Keratinocyte (primary cell): ENCODE measurements around the gene MICAL2. TPM values are rescaled to one million over a fixed set of nuclear protein-coding genes. Genes with fewer than 3 reads are reported as not detected.

Experiments used
- DNase-seq: peaks from one replicate; pipeline ENCODE4 v3.0.0-alpha.2; 2011; ENCODE audit warnings: low read depth, missing footprints, low spot score
- FAIRE-seq: peaks from 2 replicates; lab custom pipeline; 2011; peaks lifted over from hg19 to GRCh38; lab: Jason Lieb, UNC
- H2AFZ ChIP-seq: 2 replicates; pipeline ENCODE4 v1.6.0; 2012; ENCODE audit warnings: low read length, control low read depth, inconsistent platforms; ENCODE audit not compliant: control insufficient read depth
- H3K27ac ChIP-seq: 2 replicates; pipeline ENCODE4 v1.5.1; 2011; ENCODE audit warnings: low read length; ENCODE audit not compliant: control insufficient read depth, insufficient read depth
- H3K27me3 ChIP-seq: 3 replicates; pipeline ENCODE4 v1.6.0; 2011; ENCODE audit warnings: low read length; ENCODE audit not compliant: control insufficient read depth, insufficient read depth; ENCODE audit errors: extremely low read depth
- H3K36me3 ChIP-seq, 2 experiments: 2 replicates in 1 of 2; 3 replicates in 1 of 2; pipeline ENCODE4 v1.5.1; 2011; ENCODE audit warnings: low read length in 2 of 2, mild to moderate bottlenecking in 1 of 2; ENCODE audit not compliant: control insufficient read depth in 2 of 2, insufficient read depth in 2 of 2; ENCODE audit errors: extremely low read depth in 1 of 2
- H3K4me1 ChIP-seq: 3 replicates; pipeline ENCODE4 v1.5.1; 2011; ENCODE audit warnings: low read length; ENCODE audit not compliant: control insufficient read depth, insufficient read depth; ENCODE audit errors: extremely low read depth
- H3K4me2 ChIP-seq: 3 replicates; pipeline ENCODE4 v1.6.0; 2011; ENCODE audit warnings: low read depth, low read length; ENCODE audit not compliant: control insufficient read depth, insufficient read depth; ENCODE audit errors: extremely low read depth
- H3K4me3 ChIP-seq, 3 experiments: fragments of 200-600 bp in 1 of 3; sonication (generic) in 1 of 3; 2 replicates in 2 of 3; 3 replicates in 1 of 3; pipeline ENCODE4 v1.5.1; 2011 to 2016; ENCODE audit warnings: low read length in 3 of 3, mild to moderate bottlenecking in 3 of 3, control low read depth in 2 of 3, inconsistent platforms in 1 of 3, low read depth in 1 of 3, mixed read lengths in 1 of 3, mixed run types in 1 of 3, moderate library complexity in 1 of 3; ENCODE audit not compliant: control insufficient read depth in 2 of 3, insufficient read depth in 2 of 3; ENCODE audit errors: extremely low read depth in 1 of 3
- H3K79me2 ChIP-seq: 2 replicates; pipeline ENCODE4 v1.6.0; 2012; ENCODE audit warnings: low read length; ENCODE audit not compliant: control insufficient read depth, insufficient read depth
- H3K9ac ChIP-seq: 3 replicates; pipeline ENCODE4 v1.6.0; 2011; ENCODE audit warnings: low read length; ENCODE audit not compliant: control insufficient read depth, insufficient read depth; ENCODE audit errors: extremely low read depth
- H3K9me1 ChIP-seq: 3 replicates; pipeline ENCODE4 v1.6.0; 2011; ENCODE audit warnings: low read length; ENCODE audit not compliant: control insufficient read depth, insufficient read depth; ENCODE audit errors: extremely low read depth
- H3K9me3 ChIP-seq: 2 replicates; pipeline ENCODE4 v1.5.1; 2012; ENCODE audit warnings: low read depth, low read length; ENCODE audit not compliant: control insufficient read depth
- H4K20me1 ChIP-seq: 3 replicates; pipeline ENCODE4 v1.6.0; 2011; ENCODE audit warnings: low read length; ENCODE audit not compliant: control insufficient read depth, insufficient read depth; ENCODE audit errors: extremely low read depth
- EZH2 ChIP-seq: IDR thresholded peaks from one replicate; pipeline ENCODE4 v1.6.1; 2012; ENCODE audit warnings: inconsistent platforms, mild to moderate bottlenecking, low read length, moderate library complexity
- dilution Hi-C: fragments of 300-500 bp; cut with MboI; formaldehyde crosslinking; loops from one replicate; pipeline ENCODE4 v1.7.0; 2020; ENCODE audit warnings: low sequenced_read_pairs; ENCODE audit not compliant: extremely low pct_ligation_motif_present
- polyA plus RNA-seq, 5 experiments: library from polyadenylated mRNA; depleted of rRNA in 3 of 5; stranded (reverse) in 3 of 5; stranded (forward) in 1 of 5; unstranded in 1 of 5; fragments of >200 nt; gene quantifications; 1 replicate in 1 of 5; 2 replicates in 3 of 5; 3 replicates in 1 of 5; pipeline versions ENCODE4 v1.2.1 to v1.2.3, GENCODE V29; 2011 to 2012; ENCODE audit warnings: missing spikeins in 2 of 5, low read depth in 1 of 5, low replicate concordance in 1 of 5
- TF ChIP-seq, protein P1 (sequence below), 3 experiments: IDR thresholded peaks in 1 of 3; conservative IDR thresholded peaks in 1 of 3; optimal IDR thresholded peaks in 1 of 3; 2 replicates in 2 of 3; 3 replicates in 1 of 3; pipeline versions ENCODE3 to v1.5.1; 2011; ENCODE audit warnings: low read length in 3 of 3, mild to moderate bottlenecking in 3 of 3, moderate library complexity in 2 of 3, control low read depth in 1 of 3, inconsistent platforms in 1 of 3; ENCODE audit not compliant: insufficient read depth in 2 of 3; ENCODE audit errors: extremely low read depth in 1 of 3

The MICAL2 gene
- polyA plus RNA-seq, 1 donor (not counting 4 experiments of a cell fraction or from before 2014, with no cell fraction given) = 83.9 TPM

DNA sequence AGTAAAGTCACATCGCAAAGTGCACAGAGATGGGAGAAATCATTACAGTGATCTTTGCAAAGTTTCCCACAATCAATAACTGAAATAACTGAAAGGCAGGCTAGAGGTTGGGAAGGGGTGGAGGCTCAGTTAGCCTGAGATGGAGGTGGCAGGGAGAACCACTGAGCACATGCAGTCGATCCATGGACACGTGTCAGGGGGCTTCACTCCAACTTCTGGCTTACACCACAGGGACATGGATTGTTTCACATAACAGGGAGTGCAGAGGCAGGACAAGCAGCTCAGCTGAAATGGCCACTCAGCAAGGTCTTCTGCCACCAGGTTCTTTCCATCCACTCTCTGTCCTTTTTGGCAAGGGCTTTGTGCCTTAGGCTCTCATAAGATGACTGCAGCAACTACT lies 35.1 kb upstream of the MICAL2 start:
- Histone ChIP-seq H3K9me1 (no peaks in the 10 kb centered on the region), H3K4me3 (no peak overlapping the region), H3K9ac (peak overlapping the region; percentile 76), H3K36me3 (no peaks in the 10 kb centered on the region), H3K27ac (peak overlapping the region; percentile 99), H3K4me2 (peak overlapping the region; percentile 71), H3K4me1 (peaks cover 48% of the 10 kb centered on the region), H2AFZ (no peak overlapping the region), H3K9me3 (peaks cover 7% of the 10 kb centered on the region), H4K20me1 (no peaks in the 10 kb centered on the region), H3K27me3 (no peaks in the 10 kb centered on the region), H3K79me2 (no peaks in the 10 kb centered on the region)
- no peak for TF ChIP-seq EZH2
- TF ChIP-seq, protein P1, sequence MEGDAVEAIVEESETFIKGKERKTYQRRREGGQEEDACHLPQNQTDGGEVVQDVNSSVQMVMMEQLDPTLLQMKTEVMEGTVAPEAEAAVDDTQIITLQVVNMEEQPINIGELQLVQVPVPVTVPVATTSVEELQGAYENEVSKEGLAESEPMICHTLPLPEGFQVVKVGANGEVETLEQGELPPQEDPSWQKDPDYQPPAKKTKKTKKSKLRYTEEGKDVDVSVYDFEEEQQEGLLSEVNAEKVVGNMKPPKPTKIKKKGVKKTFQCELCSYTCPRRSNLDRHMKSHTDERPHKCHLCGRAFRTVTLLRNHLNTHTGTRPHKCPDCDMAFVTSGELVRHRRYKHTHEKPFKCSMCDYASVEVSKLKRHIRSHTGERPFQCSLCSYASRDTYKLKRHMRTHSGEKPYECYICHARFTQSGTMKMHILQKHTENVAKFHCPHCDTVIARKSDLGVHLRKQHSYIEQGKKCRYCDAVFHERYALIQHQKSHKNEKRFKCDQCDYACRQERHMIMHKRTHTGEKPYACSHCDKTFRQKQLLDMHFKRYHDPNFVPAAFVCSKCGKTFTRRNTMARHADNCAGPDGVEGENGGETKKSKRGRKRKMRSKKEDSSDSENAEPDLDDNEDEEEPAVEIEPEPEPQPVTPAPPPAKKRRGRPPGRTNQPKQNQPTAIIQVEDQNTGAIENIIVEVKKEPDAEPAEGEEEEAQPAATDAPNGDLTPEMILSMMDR (optimal IDR thresholded peaks at IDR 0.05 in 1 of 3, IDR thresholded peaks at IDR 0.05 in 1 of 3, conservative IDR thresholded peaks at IDR 0.05 in 1 of 3; ENCODE audit: extremely low read depth in 1 of 3, insufficient read depth in 2 of 3, low read length in 3 of 3) = no peak
- FAIRE-seq (no peak), DNase-seq (no peak)
- dilution Hi-C loops = no loop called here

- peak overlapping the region; percentile 76 for H3K9ac ChIP-seq
- no peaks in the 10 kb centered on the region for H3K79me2 ChIP-seq
- peaks cover 7% of the 10 kb centered on the region for H3K9me3 ChIP-seq
- peaks cover 51% of the 10 kb centered on the region for H3K4me1 ChIP-seq
- FAIRE-seq (peak; percentile 95), DNase-seq (peak; percentile 94)
- no peaks in the 10 kb centered on the region for H3K36me3 ChIP-seq
- TF ChIP-seq EZH2 = no peak
- TF ChIP-seq, protein P1 (optimal IDR thresholded peaks at IDR 0.05 in 1 of 3, IDR thresholded peaks at IDR 0.05 in 1 of 3, conservative IDR thresholded peaks at IDR 0.05 in 1 of 3; ENCODE audit: extremely low read depth in 1 of 3, insufficient read depth in 2 of 3, low read length in 3 of 3) = no peak
- no peaks in the 10 kb centered on the region for H3K9me1 ChIP-seq
- peak overlapping the region; percentile 99 for H3K27ac ChIP-seq
- H2AFZ ChIP-seq = no peak overlapping the region
- H3K4me2 ChIP-seq = peak overlapping the region; percentile 71
- peak overlapping the region in 1 of 3 experiments; percentile 26 for H3K4me3 ChIP-seq
- no peaks in the 10 kb centered on the region for H3K27me3 ChIP-seq
- H4K20me1 ChIP-seq = no peaks in the 10 kb centered on the region
- dilution Hi-C loops = no loop called here
These were observed 34.3 kb upstream of the MICAL2 start for GRCh38 chr11:12075822-12076821.
